Fibroblast of peridontal ligament (primary cell): ENCODE results near the gene OLFML2A.
A peak's percentile ranks its signal among the peaks of the same experiment; 100 is the strongest.

Source experiments
- DNase-seq: peaks from one replicate; pipeline ENCODE4 v3.0.0-alpha.2; 2010; ENCODE audit errors: extremely low read depth

Gene OLFML2A

GRCh38 chr9:124797343-124798103, 20.6 kb downstream of the OLFML2A start:
- no peak for DNase-seq

DNA sequence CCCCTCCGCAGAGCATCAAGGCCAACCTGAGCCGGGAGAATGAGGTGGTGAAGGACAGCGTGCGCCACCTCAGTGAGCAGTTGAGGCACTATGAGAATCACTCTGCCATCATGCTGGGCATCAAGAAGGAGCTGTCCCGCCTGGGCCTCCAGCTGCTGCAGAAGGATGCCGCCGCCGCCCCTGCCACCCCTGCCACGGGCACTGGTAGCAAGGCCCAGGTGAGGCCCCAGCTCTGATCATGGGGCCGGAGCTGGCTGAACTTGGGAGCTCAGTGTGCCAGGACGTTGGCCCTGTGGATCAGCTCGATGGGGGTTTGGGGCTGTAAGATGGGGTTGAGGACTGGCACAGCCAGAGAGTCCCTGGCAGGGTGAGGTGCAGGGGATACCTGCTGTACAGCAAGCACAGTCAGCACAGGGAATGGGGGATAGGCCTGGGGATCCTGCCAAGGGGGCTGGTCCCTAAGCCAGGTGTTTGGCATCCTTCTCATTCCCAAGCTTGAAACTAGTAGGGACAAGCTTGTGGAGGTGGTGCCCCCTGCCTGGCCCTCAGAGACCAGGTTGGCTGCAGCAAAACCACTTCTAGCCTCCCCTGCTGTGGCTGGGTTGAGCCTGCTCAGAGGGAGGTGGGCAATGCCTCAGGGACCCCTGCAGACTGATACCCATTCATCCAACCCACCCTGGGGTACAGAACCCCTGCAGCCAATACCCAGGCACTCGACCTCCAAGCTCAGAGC, 22.5 kb downstream of the OLFML2A start:
- DNase-seq: no peak

DNA sequence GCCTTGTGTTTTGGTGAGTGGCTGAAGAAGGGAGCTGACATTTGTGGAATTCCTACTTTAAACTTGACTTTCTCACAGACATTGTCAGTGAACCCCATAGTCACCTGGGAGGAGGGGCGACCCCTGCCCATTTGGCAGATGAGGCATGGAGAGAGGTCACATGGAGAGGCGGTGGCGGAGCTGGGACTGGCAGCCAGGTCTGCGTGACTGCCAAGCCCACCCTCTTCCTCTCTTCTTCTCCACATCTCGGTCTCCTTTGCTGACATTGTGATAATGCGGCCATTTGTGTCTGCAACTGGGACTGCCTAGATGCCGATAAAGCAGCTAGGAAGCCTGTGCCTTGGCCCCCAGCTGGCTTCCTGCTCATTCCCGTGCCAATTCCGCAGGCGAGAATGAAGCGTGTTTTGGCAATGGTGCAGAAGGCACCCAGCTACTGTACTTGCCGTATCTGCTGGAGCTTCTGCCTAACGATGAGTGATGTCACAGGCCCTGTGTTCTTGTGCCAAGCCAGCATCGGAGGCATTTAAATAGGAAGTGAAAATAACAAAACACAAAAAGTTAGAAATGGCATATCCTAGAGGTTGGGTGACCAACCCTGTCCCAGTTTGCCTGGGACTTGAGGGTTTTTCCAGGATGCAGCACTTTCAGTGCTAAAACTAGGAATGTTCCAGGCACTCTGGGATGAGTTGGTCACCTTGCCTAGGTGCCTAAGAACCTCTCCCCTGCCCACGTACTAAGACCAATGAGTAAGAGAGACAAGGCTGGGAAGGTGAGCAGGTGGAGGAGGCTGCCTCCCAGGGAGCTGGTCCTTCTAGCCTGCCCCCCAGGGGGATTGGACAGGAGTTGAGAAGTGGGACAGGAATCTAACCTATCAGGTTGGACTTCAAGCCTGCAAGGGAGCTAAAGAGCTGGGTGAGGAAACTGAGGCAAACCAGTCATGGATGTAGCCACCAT, 23.6 kb downstream of the OLFML2A start:
- peak; percentile 45 for DNase-seq

- DNase-seq: no peak
Observed at GRCh38 chr9:124801356-124801755, 24.4 kb downstream of the OLFML2A start.

DNA sequence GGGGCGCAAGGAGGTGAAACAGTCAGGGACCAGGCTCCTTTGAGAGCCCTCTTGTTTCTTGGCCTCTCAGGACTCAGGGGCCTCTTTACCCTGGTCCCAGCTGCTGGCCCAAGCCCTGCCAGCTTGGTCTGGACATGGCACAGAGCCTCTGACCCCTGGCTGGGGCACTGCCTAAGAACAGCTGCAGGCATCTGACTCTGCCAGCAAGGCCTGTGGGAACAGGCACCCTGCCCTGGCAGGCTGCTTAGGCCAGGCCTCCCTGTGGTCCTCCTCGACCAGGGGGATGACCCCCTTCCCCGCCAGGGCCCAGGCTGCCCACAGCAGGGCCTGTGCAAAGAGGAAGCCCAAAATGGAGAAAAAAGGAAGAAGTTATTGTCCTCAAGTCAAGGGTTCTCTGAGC, 25.5 kb downstream of the OLFML2A start:
- no peak for DNase-seq

DNA sequence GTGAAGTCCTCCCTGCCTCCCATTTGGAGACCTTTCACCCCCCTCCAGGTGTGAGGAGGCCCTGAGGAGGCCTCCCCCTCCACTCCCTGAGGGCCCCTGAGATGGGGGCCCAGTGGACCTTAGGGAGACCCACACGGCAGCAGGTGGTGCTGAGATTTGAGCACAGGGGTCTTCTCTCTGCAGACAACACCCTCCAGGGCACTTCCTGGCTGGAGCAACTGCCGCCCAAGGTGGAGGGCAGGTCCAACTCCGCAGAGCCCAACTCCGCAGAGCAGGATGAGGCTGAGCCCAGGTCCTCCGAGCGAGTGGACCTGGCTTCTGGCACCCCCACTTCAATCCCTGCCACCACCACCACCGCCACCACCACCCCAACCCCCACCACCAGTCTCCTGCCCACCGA, 27.0 kb downstream of the OLFML2A start:
- DNase-seq: no peak

DNA sequence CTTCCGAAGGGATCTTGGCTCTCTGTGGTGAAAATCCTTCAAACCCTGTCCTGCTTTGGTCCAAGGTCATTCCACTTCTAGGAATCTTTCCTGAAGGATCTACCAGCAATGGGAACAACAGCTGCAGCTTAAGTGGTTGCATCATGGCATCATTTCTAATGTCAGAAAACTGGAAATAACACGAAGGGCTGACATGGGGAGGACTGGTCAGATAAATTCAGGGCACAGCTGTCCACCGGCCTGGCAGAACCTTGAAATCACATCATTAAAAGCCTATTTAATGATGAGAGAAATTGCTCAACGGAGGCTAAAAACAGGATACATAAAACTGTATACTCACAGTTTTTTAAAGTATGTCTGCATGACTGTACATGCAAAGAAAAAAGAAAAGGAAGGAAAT, 28.3 kb downstream of the OLFML2A start:
- DNase-seq: no peak

- no peak for DNase-seq
Observed at GRCh38 chr9:124808246-124808956, 31.5 kb downstream of the OLFML2A start.

DNA sequence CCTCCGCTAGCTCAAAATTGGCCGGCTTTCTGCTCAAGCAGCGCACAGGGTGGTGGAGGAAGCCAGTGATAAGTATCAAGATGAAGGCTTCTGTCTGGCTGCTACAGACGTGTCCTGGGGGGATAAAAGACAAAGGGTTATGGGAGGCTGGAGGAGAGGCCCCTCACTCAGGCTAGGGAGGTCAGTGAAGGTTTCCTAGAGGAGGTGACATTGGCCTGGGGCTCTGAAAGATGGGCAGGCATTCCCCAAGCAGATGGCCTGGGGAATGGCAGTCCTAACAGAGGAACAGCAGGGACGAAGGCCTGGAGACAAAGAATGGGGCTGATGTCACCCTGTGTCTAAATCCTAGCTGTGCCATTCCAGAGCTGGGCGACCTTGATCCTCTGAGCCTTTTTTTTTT, 32.3 kb downstream of the OLFML2A start:
- DNase-seq: no peak

DNA sequence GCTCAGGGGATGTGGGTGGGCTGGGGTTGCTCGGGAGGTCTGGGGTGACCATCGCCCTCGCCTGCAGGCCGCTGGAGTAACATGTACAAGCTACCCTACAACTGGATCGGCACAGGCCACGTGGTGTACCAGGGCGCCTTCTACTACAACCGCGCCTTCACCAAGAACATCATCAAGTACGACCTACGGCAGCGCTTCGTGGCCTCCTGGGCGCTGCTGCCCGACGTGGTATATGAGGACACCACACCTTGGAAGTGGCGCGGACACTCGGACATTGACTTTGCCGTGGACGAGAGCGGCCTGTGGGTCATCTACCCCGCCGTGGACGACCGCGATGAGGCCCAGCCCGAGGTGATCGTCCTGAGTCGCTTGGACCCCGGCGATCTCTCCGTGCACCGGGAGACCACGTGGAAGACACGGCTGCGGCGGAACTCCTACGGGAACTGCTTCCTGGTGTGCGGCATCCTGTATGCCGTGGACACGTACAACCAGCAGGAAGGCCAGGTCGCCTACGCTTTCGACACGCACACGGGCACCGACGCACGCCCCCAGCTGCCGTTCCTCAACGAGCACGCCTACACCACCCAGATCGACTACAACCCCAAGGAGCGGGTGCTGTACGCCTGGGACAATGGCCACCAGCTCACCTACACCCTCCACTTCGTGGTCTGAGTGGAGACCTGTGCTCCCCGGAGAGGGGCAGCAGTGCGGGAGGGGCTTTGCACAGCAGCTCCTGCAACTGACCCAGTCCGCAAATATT, 33.0 kb downstream of the OLFML2A start:
- no peak for DNase-seq

DNA sequence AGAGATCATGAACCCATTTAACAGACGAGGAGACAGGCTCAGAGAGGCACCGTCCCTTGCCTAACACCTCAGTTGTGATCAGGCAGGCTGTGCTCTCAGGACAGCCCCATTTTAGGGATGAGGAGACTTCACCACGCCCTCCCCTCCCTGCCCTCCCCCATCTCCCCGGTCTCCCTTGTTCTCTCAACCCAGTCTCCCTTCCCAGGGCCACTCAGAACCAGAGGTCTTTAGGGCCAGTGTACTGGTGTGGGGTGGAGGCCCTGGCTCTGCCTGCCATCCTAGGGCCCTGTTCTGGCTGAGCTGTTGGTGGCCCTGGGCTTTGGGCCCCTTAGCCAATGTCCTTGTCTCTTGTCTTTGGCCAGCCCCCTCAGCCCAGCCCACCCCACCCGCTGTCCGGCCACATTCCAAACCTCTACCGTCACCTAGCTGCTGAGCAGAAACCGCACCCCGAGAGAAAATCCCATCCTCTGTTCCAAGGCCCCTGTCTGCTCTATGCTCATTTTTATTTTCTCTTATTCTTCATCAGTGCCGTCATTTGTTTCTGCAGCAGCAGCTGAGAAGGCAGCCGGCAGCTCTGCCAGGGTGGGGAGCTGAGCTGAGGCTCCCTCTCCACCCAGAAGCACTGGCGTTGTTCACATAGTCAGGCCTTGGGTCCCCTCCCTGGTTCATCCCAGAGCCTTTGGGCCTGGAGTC, 33.9 kb downstream of the OLFML2A start:
- no peak for DNase-seq

DNA sequence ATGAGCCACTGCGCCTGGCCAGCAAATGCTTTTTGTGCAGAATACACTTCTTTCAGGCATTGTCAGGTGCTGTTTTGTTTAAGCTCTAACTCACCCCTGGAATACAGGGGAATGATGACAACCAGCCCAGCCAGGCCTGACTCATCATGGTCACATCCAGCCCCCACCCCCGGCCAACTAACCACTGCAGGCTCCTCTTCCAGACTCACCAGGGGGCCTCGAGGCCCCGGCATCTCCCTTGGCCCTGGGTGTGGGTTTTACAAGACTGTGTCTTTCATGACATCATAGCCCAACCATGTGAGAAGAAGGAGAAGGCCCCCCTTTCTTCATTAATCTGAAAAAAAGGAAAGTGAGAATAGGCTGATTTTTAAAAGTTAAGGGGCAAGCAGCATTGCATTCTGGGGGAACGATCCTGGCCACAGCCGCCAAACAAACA, 35.5 kb downstream of the OLFML2A start:
- peak; percentile 91 for DNase-seq

DNA sequence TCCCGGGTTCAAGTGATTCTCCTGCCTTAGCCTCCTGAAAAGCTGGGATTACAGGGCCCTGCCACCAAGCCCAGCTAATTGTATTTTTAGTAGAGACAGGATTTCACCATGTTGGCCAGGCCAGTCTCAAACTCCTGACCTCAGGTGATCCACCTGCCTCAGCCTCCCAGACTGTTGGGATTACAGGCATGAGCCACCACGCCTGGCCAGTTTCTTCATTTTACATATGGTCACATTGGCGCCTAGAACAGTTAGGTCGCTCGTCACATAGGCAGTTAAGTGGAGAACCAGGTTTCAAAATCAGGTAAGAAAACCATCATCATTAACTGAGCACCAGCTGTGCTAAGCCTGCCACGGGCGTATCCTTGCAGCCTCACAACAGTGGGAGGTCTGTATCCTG, 36.1 kb downstream of the OLFML2A start:
- no peak for DNase-seq

GRCh38 chr9:124813501-124814163, 36.7 kb downstream of the OLFML2A start:
- no peak for DNase-seq

DNA sequence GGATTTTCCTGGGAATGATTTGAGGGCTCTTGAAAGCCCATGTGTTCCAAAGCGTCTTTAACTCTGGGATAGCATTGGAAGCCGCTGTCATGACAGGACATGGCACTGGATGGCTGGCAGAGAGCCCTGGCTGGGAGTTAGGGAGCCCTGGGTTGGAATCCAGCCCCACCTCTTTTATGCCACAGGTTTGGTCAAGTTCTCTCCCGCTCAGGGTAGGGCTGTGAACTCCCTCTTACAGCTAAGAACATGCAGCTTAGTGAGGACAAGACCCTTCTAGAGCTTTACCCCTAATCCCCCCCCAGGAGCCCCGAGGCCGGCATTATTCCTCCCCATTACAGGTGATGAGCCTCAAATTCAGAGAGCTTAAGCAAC, 37.2 kb downstream of the OLFML2A start:
- DNase-seq: no peak

DNA sequence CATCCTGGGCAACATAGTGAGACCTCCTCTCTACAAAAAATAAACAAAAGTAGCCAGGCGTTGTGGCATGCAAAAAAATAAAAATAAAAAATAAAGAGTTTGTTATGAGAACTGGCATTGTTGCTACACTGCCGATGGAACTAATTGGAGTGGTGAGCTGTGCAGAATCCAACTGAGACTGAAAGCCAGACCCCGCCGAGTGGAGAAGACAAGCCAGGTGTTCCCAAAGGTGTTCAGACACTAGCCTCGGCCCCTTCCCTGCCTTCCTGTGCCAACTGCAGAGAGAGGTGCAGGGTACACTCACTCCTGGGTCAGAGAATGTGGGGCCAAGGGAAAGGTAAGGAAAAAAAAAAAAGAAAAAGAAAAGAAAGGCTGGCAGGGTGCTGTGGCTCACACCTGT, 38.7 kb downstream of the OLFML2A start:
- no peak for DNase-seq

DNA sequence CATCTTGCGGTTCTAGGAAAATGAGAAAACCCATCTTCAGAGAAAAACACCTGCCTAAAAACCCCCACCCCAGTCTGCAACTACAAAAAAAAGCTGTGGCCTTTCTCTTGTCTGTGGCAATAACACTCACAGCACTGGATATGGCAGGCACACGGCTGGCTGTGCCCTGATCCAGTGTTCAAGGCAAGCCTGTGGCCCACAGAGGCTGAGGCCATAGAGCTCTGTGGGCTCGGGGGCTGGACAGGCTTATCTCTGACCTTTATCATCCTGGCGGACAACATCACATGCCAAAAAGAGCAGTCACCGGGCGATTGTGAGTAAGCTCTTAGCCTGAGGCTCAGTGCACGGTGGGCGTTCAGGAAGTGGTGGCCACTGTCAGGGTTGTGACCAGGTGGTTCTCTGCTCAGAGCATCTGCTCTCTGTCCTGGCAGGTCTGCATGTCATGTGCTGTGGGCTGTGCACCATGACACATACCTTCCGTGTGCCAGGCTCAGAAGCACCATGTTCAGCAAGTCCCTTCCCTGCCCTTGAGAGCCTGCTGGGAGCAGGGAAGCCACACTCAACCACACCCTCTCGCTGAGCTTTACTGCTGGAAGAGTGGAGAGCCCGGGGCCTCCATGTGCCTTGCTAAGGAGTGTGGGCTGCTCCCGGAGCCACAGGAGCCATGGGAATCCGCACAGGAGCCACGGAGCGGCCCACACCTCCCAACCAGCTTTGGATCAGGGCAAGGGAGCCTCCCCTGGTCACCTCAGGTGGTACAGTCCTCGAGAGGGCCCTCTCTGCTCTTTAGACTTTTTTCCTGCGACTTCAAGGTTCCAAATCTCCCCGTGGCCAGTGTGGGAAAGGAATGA, 41.7 kb downstream of the OLFML2A start:
- DNase-seq: no peak

DNA sequence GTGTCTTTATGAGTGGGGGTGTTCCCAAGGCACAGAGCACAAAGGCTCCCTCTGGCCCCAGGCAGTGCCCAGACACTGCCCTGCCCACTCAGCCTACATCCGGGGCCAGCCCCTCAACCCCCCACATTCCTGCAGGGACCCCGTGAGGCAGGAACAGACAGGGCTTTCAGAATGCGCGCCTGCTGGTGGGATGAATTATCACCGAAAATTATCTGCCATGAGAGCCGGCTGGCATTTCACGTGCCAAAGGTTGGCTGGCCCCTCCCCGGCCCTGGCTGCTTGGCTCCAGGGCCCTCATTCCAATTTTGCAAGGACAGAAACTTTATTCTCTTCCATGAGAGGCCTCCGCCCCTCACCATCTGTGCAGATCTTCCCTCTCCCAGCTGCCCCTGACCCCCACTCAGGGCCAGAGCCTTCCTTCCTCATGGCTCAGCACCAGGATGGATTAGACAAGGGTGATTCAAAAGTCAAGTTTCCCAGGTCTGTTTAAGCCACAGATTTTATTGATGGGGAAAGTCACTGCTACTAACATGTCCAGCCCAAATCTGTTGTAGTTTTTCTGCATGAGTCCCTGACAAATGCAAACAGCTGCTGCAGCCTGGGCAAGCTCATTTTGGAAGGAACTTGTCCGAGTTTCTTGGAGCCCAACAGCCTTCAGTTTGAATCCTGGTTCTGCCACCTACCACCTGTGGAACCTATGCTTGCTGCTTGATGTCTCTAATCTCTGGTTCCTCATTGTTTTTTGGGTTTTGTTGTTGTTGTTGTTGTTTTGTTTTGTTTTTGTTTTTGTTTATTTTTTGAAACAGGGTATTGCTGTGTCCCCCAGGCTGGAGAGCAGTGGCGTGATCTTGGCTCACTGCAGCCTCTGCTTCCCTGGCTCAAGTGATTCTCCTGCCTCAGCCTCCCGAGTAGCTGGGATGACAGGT, 44.0 kb downstream of the OLFML2A start:
- no peak for DNase-seq
